ENCODE results near the gene ETF1. TPM values are rescaled to one million over a fixed set of nuclear protein-coding genes. Genes with fewer than 3 reads are reported as not detected.

The ETF1 gene
- total and polyA plus RNA-seq, 9 of the 15 experiments (the other 6 are each of a cell fraction or from before 2014, with no cell fraction given) = 53.7 to 209 (median 164) TPM

GRCh38 chr5:138469540-138470321 is 73.3 kb downstream of the ETF1 start (continued):
- peak; percentile 17; the same call in 1 of the 2 replicates for TF ChIP-seq HCFC1 (IDR thresholded peaks at IDR 0.05; ENCODE audit: low read depth, low read length)
- no peak for TF ChIP-seq ZNF143 (CRISPR knock-in tag; IDR thresholded peaks at IDR 0.05)
- TF ChIP-seq NR4A1 (CRISPR knock-in tag; IDR thresholded peaks at IDR 0.05) = no peak
- TF ChIP-seq NR4A1 (tag; IDR thresholded peaks at IDR 0.05) = no peak
- TF ChIP-seq CTBP1 (IDR thresholded peaks at IDR 0.05; ENCODE audit: borderline replicate concordance) = peak; percentile 35; the same call in 1 of the 2 replicates
- peak; percentile 57; the same call in 1 of the 2 replicates for TF ChIP-seq IRF2 (CRISPR knock-in tag; IDR thresholded peaks at IDR 0.05)
- TF ChIP-seq ZNF830 (CRISPR knock-in tag; IDR thresholded peaks at IDR 0.05) = no peak
- TF ChIP-seq CGGBP1 (CRISPR knock-in tag; IDR thresholded peaks at IDR 0.05) = no peak; the same call in 1 of the 2 replicates
- no peak for TF ChIP-seq SMC3 (conservative IDR thresholded peaks at IDR 0.05; ENCODE audit: insufficient read depth, low read depth, low read length)
- TF ChIP-seq COPS2 (conservative IDR thresholded peaks at IDR 0.05) = no peak
- TF ChIP-seq PCBP1 (IDR thresholded peaks at IDR 0.05; ENCODE audit: low read depth, low read length, poor library complexity, severe bottlenecking) = no peak
- TF ChIP-seq ETS2 (tag; IDR thresholded peaks at IDR 0.05; ENCODE audit: borderline replicate concordance, poor library complexity, severe bottlenecking) = no peak
- no peak for TF ChIP-seq ZNF668 (CRISPR knock-in tag; IDR thresholded peaks at IDR 0.05)
- no peak; the same call in 1 of the 2 replicates for TF ChIP-seq ATF7 (IDR thresholded peaks at IDR 0.05)
- TF ChIP-seq PTBP1 (IDR thresholded peaks at IDR 0.05; ENCODE audit: low read depth, low read length) = peak; percentile 98
- TF ChIP-seq ZKSCAN8 (CRISPR knock-in tag; IDR thresholded peaks at IDR 0.05) = no peak
- peak; percentile 80 for TF ChIP-seq RUNX1 (IDR thresholded peaks at IDR 0.05; ENCODE audit: low read depth)
- TF ChIP-seq CHD2 (IDR thresholded peaks at IDR 0.05; ENCODE audit: low read depth, low read length) = 0 out of 2 replicates have a peak, but pooled peaks have one; percentile 67
- TF ChIP-seq NFRKB (IDR thresholded peaks at IDR 0.05; ENCODE audit: low read depth) = no peak
- TF ChIP-seq SRF (CRISPR knock-in tag; IDR thresholded peaks at IDR 0.05) = 0 out of 4 replicates have a peak, but pooled peaks of 1 of the 2 experiments have one; percentile 40
- no peak for TF ChIP-seq PYGO2 (tag; IDR thresholded peaks at IDR 0.05)
- no peak for TF ChIP-seq RHOXF2B (CRISPR knock-in tag; conservative IDR thresholded peaks at IDR 0.05)
- TF ChIP-seq ZNF449 (CRISPR knock-in tag; IDR thresholded peaks at IDR 0.05) = no peak
- peak; percentile 3 for TF ChIP-seq RBM22 (IDR thresholded peaks at IDR 0.05; ENCODE audit: low read depth, low read length, poor library complexity, severe bottlenecking)
- TF ChIP-seq SAP30 (IDR thresholded peaks at IDR 0.05; ENCODE audit: borderline replicate concordance, insufficient read depth, low read depth, low read length, poor library complexity, severe bottlenecking) = no peak
- TF ChIP-seq ZNF253 (CRISPR knock-in tag; conservative IDR thresholded peaks at IDR 0.05) = peak; percentile 92
